Liver (tissue), 9 donors: Measurements from ENCODE around the gene ST3GAL3. TPM values are rescaled to one million over a fixed set of nuclear protein-coding genes. Genes with fewer than 3 reads are reported as not detected.

Experiments used
- DNase-seq: peaks from one replicate; pipeline ENCODE4 v3.0.0-alpha.2; 2017; ENCODE audit warnings: low spot score
- H3K27ac ChIP-seq, 2 donors: one replicate each; pipeline ENCODE4 v1.7.0; 2013; ENCODE audit warnings: inconsistent platforms in 2 of 2, low read length in 2 of 2, control low read depth in 1 of 2, low read depth in 1 of 2, mild to moderate bottlenecking in 1 of 2
- H3K27me3 ChIP-seq, 4 donors: one replicate each; pipeline versions ENCODE4 v1.6.1 to v1.7.0; 2013; ENCODE audit warnings: low read length in 3 of 4, inconsistent platforms in 1 of 4, mild to moderate bottlenecking in 1 of 4, moderate library complexity in 1 of 4; ENCODE audit not compliant: control insufficient read depth in 4 of 4, insufficient read depth in 4 of 4
- H3K36me3 ChIP-seq, 4 donors: one replicate each; pipeline versions ENCODE4 v1.6.1 to v1.7.0; 2013; ENCODE audit warnings: low read length in 3 of 4, mild to moderate bottlenecking in 3 of 4, low read depth in 1 of 4, moderate library complexity in 1 of 4; ENCODE audit not compliant: control insufficient read depth in 4 of 4, insufficient read depth in 3 of 4
- H3K4me1 ChIP-seq, 4 donors: one replicate each; pipeline versions ENCODE4 v1.6.1 to v1.7.0; 2013; ENCODE audit warnings: low read length in 3 of 4, mild to moderate bottlenecking in 3 of 4, moderate library complexity in 1 of 4; ENCODE audit not compliant: control insufficient read depth in 4 of 4, insufficient read depth in 4 of 4
- H3K4me3 ChIP-seq, 3 donors: one replicate each; pipeline versions ENCODE4 v1.6.1 to v1.7.0; 2013; ENCODE audit warnings: low read length in 3 of 3, control low read depth in 1 of 3, low read depth in 1 of 3, mild to moderate bottlenecking in 1 of 3
- H3K9ac ChIP-seq, 2 donors: one replicate each; pipeline ENCODE4 v1.7.0; 2013; ENCODE audit warnings: low read length in 2 of 2, mild to moderate bottlenecking in 2 of 2, moderate library complexity in 2 of 2, control low read depth in 1 of 2, low read depth in 1 of 2
- H3K9me3 ChIP-seq, 4 donors: one replicate each; pipeline versions ENCODE4 v1.6.1 to v1.7.0; 2013; ENCODE audit warnings: low read length in 3 of 4; ENCODE audit not compliant: control insufficient read depth in 4 of 4
- ATF3 ChIP-seq: IDR thresholded peaks from 2 replicates; pipeline ENCODE4 v1.6.1; 2016; ENCODE audit warnings: antibody characterized with exemption
- EGR1 ChIP-seq, 2 donors: IDR thresholded peaks; 2 replicates each; pipeline ENCODE4 v1.6.1; 2016 to 2018; ENCODE audit warnings: antibody characterized with exemption in 2 of 2, low read depth in 2 of 2
- FOXA1 ChIP-seq: IDR thresholded peaks from 2 replicates; pipeline ENCODE4 v1.6.1; 2016; ENCODE audit warnings: antibody characterized with exemption
- FOXA2 ChIP-seq: IDR thresholded peaks from 2 replicates; pipeline ENCODE4 v1.6.1; 2016; ENCODE audit warnings: antibody characterized with exemption
- GABPA ChIP-seq, 2 donors: IDR thresholded peaks in 1 of 2; conservative IDR thresholded peaks in 1 of 2; 2 replicates each; pipeline ENCODE4 v1.6.1; 2016; ENCODE audit warnings: antibody characterized with exemption in 2 of 2, mild to moderate bottlenecking in 1 of 2, moderate library complexity in 1 of 2
- HNF4A ChIP-seq, 2 donors: conservative IDR thresholded peaks; 2 replicates each; pipeline ENCODE4 v1.6.1; 2016; ENCODE audit warnings: antibody characterized with exemption in 2 of 2, mild to moderate bottlenecking in 2 of 2
- HNF4G ChIP-seq: IDR thresholded peaks from 2 replicates; pipeline ENCODE4 v1.6.1; 2016; ENCODE audit warnings: antibody characterized with exemption
- JUND ChIP-seq, 2 donors: IDR thresholded peaks; 2 replicates each; pipeline ENCODE4 v1.6.1; 2016; ENCODE audit warnings: antibody characterized with exemption in 2 of 2
- MAX ChIP-seq: IDR thresholded peaks from 2 replicates; pipeline ENCODE4 v1.6.1; 2016; ENCODE audit warnings: antibody characterized with exemption
- NR2F2 ChIP-seq: IDR thresholded peaks from 2 replicates; pipeline ENCODE4 v1.6.1; 2016; ENCODE audit warnings: antibody characterized with exemption
- RAD21 ChIP-seq, 2 donors: IDR thresholded peaks; 2 replicates each; pipeline ENCODE4 v1.6.1; 2016; ENCODE audit warnings: antibody characterized with exemption in 2 of 2, mild to moderate bottlenecking in 2 of 2
- RXRA ChIP-seq, 2 donors: IDR thresholded peaks; 2 replicates each; pipeline ENCODE4 v1.6.1; 2017 to 2018; ENCODE audit warnings: antibody characterized with exemption in 2 of 2, mild to moderate bottlenecking in 1 of 2
- SP1 ChIP-seq: IDR thresholded peaks from 2 replicates; pipeline ENCODE4 v1.6.1; 2018; ENCODE audit warnings: antibody characterized with exemption, mild to moderate bottlenecking
- TAF1 ChIP-seq: conservative IDR thresholded peaks from 2 replicates; pipeline ENCODE4 v1.6.1; 2016; ENCODE audit warnings: antibody characterized with exemption, mild to moderate bottlenecking
- YY1 ChIP-seq: IDR thresholded peaks from 2 replicates; pipeline ENCODE4 v1.6.1; 2016; ENCODE audit warnings: antibody characterized with exemption, mild to moderate bottlenecking
- WGBS: extraction: QIAGEN DNeasy Blood & Tissue Kit; methylation state at CpG from one replicate; pipeline ENCODE4 v1.1.7; 2013; 5-methylcytosine and 5-hydroxymethylcytosine counted together
- polyA plus RNA-seq, 2 donors: library from polyadenylated mRNA; stranded (reverse) in 1 of 2; unstranded in 1 of 2; fragments of 200-250 nt in 1 of 2; fragments of >200 nt in 1 of 2; fragmentation: Nextera tagmentation in 1 of 2; extraction: Ambion mirVana in 1 of 2; gene quantifications; one replicate each; pipeline versions ENCODE4 v1.2.1 to v1.2.3, GENCODE V29; 2013 to 2015
- total RNA-seq, 2 donors: library from RNA; depleted of rRNA; stranded (reverse); fragments of >200 nt; gene quantifications; one replicate each; pipeline ENCODE4 v1.2.3, GENCODE V29; 2014
- TF ChIP-seq, protein P1 (sequence below): IDR thresholded peaks from 2 replicates; pipeline ENCODE4 v1.6.1; 2016; ENCODE audit warnings: antibody characterized with exemption, mild to moderate bottlenecking
- TF ChIP-seq, protein P2 (sequence below): fragments of 150-350 bp; IDR thresholded peaks from 2 replicates; pipeline ENCODE4 v1.5.1; 2017; ENCODE audit warnings: improper control_type of control experiment, low read depth, low read length; ENCODE audit not compliant: missing input control
- donor health status: healthy.
- donor health status: healthy.
- donor health status: healthy.
- donor health status: healthy.
- donor health status: healthy.

ST3GAL3 gene
- total and polyA plus RNA-seq, 4 donors, result 4.9 to 11.4 (median 8.1) TPM

- H3K27me3 ChIP-seq, result no peaks in the 10 kb centered on the region
- peaks cover 2 to 47% (median 14%) of the 10 kb centered on the region in 4 donors for H3K36me3 ChIP-seq
- no peak overlapping the region for H3K9ac ChIP-seq
- WGBS, result 97% methylated on average over 8 of the region's 8 CpGs
- no peaks in the 10 kb centered on the region for H3K9me3 ChIP-seq
- no peaks in the 10 kb centered on the region for H3K4me1 ChIP-seq
- no peak overlapping the region for H3K27ac ChIP-seq
- H3K4me3 ChIP-seq, result no peak overlapping the region
- no peak for DNase-seq
- TF ChIP-seq, protein P1, sequence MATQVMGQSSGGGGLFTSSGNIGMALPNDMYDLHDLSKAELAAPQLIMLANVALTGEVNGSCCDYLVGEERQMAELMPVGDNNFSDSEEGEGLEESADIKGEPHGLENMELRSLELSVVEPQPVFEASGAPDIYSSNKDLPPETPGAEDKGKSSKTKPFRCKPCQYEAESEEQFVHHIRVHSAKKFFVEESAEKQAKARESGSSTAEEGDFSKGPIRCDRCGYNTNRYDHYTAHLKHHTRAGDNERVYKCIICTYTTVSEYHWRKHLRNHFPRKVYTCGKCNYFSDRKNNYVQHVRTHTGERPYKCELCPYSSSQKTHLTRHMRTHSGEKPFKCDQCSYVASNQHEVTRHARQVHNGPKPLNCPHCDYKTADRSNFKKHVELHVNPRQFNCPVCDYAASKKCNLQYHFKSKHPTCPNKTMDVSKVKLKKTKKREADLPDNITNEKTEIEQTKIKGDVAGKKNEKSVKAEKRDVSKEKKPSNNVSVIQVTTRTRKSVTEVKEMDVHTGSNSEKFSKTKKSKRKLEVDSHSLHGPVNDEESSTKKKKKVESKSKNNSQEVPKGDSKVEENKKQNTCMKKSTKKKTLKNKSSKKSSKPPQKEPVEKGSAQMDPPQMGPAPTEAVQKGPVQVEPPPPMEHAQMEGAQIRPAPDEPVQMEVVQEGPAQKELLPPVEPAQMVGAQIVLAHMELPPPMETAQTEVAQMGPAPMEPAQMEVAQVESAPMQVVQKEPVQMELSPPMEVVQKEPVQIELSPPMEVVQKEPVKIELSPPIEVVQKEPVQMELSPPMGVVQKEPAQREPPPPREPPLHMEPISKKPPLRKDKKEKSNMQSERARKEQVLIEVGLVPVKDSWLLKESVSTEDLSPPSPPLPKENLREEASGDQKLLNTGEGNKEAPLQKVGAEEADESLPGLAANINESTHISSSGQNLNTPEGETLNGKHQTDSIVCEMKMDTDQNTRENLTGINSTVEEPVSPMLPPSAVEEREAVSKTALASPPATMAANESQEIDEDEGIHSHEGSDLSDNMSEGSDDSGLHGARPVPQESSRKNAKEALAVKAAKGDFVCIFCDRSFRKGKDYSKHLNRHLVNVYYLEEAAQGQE, result no peak
- TF ChIP-seq HNF4A (conservative IDR thresholded peaks at IDR 0.05), result no peak
- TF ChIP-seq JUND (IDR thresholded peaks at IDR 0.05), result no peak
- TF ChIP-seq GABPA (IDR thresholded peaks at IDR 0.05 in 1 of 2, conservative IDR thresholded peaks at IDR 0.05 in 1 of 2), result no peak
- TF ChIP-seq HNF4G, result no peak
- no peak for TF ChIP-seq FOXA1
- TF ChIP-seq EGR1 (IDR thresholded peaks at IDR 0.05; ENCODE audit: low read depth in 2 of 2), result no peak
- TF ChIP-seq MAX, result no peak
- no peak for TF ChIP-seq NR2F2
- TF ChIP-seq TAF1, result no peak
- no peak for TF ChIP-seq RXRA (IDR thresholded peaks at IDR 0.05)
- no peak for TF ChIP-seq FOXA2
- TF ChIP-seq YY1, result no peak
- no peak for TF ChIP-seq SP1
These were observed 248.9 kb downstream of the ST3GAL3 start for GRCh38 chr1:43956234-43956633.

DNA sequence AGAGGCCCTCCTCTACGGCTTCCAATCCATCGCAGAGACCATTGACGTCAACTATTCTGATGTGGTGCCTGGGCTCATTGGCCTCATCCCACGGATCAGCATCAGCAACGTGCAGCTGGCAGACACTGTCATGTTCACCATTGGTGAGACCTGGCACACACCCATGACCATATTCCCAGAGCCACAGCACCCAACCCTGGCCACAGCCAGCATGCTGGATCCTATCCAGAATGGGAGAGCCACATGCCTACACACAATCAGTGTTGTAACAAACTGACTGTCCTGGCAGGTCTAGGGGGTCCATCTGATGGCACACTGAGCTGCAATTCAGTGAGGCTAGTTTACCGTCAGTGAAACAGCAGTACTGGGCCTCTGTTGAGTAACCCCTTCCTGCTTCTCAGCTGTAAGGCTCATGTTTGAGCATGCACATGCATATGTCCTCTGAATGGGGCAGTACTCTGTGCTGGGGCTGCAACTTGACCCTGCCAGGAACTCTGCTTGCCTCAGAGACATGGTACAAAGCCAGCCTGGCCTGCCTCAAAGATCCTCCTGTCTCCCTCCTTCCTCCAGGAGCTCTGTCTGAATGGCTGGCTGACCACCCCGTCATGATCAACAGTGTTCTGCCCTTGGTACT lies 250.2 kb downstream of the ST3GAL3 start:
- no peak for TF ChIP-seq RAD21 (IDR thresholded peaks at IDR 0.05)
- TF ChIP-seq, protein P2, sequence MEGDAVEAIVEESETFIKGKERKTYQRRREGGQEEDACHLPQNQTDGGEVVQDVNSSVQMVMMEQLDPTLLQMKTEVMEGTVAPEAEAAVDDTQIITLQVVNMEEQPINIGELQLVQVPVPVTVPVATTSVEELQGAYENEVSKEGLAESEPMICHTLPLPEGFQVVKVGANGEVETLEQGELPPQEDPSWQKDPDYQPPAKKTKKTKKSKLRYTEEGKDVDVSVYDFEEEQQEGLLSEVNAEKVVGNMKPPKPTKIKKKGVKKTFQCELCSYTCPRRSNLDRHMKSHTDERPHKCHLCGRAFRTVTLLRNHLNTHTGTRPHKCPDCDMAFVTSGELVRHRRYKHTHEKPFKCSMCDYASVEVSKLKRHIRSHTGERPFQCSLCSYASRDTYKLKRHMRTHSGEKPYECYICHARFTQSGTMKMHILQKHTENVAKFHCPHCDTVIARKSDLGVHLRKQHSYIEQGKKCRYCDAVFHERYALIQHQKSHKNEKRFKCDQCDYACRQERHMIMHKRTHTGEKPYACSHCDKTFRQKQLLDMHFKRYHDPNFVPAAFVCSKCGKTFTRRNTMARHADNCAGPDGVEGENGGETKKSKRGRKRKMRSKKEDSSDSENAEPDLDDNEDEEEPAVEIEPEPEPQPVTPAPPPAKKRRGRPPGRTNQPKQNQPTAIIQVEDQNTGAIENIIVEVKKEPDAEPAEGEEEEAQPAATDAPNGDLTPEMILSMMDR, result no peak
- no peak for TF ChIP-seq NR2F2
- no peak for TF ChIP-seq HNF4G
- TF ChIP-seq MAX, result no peak
- no peak for TF ChIP-seq JUND (IDR thresholded peaks at IDR 0.05)
- TF ChIP-seq, protein P1, result no peak
- no peak for TF ChIP-seq ATF3
- no peak for TF ChIP-seq GABPA (IDR thresholded peaks at IDR 0.05 in 1 of 2, conservative IDR thresholded peaks at IDR 0.05 in 1 of 2)
- no peak for TF ChIP-seq TAF1
- H3K36me3 ChIP-seq, result peaks cover 4 to 58% (median 17%) of the 10 kb centered on the region in 4 donors
- no peaks in the 10 kb centered on the region for H3K27me3 ChIP-seq
- H3K4me3 ChIP-seq, result no peak overlapping the region
- H3K9me3 ChIP-seq, result no peaks in the 10 kb centered on the region
- H3K9ac ChIP-seq, result no peak overlapping the region
- H3K27ac ChIP-seq, result no peak overlapping the region
- no peaks in the 10 kb centered on the region for H3K4me1 ChIP-seq
- DNase-seq, result no peak
- 93% methylated on average over 7 of the region's 7 CpGs for WGBS
